GM06990 (cell line): Measurements from ENCODE around the gene SPRN.

ENCODE experiments used
- DNase-seq: peaks from one replicate; pipeline ENCODE4 v3.0.0-alpha.2; 2011; ENCODE audit not compliant: insufficient read length; ENCODE audit errors: extremely low read depth
- H3K27me3 ChIP-seq: replicated peaks from 2 replicates; pipeline ENCODE4 v1.6.0; 2011; ENCODE audit warnings: low read length; ENCODE audit not compliant: control insufficient read depth, insufficient read depth
- H3K36me3 ChIP-seq: 2 replicates; pipeline ENCODE4 v1.5.1; 2011; ENCODE audit warnings: low read length; ENCODE audit not compliant: control insufficient read depth, insufficient read depth
- H3K4me3 ChIP-seq: replicated peaks from 2 replicates; pipeline ENCODE4 v1.5.1; 2011; ENCODE audit warnings: low read depth, mild to moderate bottlenecking, control low read depth, low read length
- TF ChIP-seq, protein P1 (sequence below): IDR thresholded peaks from 2 replicates; pipeline ENCODE4 v1.5.1; 2011; ENCODE audit warnings: low read length, control low read depth, mild to moderate bottlenecking, inconsistent platforms; ENCODE audit not compliant: insufficient read depth, poor library complexity, severe bottlenecking

Gene SPRN

DNA sequence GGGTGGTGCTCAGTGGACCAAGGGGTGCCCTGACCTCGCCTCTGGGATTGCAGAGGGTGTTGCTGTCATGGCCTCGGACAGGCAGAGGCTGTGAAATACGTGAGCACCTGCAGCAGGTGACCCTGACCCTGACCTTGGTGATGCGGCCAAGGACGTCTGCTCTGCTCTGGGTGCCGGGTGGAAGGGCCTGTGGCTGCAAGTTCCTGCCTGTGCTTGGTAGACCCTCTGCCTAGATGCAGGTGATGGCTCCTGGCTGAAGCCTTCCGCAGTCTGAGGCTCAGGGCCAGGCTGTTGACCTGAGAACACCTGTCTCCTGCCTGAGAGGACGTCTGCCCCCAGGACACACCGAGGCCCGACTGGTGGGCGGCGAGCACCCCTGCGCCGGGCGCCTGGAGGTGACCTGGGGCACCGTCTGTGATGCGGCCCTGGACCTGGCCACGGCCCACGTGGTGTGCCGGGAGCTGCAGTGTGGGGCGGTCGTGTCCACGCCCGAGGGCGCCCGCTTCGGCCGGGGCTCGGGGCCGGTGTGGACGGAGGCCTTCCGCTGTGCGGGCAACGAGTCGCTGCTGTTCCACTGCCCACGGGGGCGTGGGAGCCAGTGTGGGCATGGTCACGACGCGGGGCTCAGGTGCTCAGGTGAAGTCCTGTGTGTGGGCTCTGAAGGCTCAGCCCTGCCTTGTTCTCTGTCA lies 33.7 kb upstream of the SPRN start:
- no peak overlapping the region for H3K4me3 ChIP-seq
- H3K27me3 ChIP-seq, result no peaks in the 10 kb centered on the region
- TF ChIP-seq, protein P1, sequence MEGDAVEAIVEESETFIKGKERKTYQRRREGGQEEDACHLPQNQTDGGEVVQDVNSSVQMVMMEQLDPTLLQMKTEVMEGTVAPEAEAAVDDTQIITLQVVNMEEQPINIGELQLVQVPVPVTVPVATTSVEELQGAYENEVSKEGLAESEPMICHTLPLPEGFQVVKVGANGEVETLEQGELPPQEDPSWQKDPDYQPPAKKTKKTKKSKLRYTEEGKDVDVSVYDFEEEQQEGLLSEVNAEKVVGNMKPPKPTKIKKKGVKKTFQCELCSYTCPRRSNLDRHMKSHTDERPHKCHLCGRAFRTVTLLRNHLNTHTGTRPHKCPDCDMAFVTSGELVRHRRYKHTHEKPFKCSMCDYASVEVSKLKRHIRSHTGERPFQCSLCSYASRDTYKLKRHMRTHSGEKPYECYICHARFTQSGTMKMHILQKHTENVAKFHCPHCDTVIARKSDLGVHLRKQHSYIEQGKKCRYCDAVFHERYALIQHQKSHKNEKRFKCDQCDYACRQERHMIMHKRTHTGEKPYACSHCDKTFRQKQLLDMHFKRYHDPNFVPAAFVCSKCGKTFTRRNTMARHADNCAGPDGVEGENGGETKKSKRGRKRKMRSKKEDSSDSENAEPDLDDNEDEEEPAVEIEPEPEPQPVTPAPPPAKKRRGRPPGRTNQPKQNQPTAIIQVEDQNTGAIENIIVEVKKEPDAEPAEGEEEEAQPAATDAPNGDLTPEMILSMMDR, result no peak
- no peak for DNase-seq
- H3K36me3 ChIP-seq, result no peaks in the 10 kb centered on the region

DNA sequence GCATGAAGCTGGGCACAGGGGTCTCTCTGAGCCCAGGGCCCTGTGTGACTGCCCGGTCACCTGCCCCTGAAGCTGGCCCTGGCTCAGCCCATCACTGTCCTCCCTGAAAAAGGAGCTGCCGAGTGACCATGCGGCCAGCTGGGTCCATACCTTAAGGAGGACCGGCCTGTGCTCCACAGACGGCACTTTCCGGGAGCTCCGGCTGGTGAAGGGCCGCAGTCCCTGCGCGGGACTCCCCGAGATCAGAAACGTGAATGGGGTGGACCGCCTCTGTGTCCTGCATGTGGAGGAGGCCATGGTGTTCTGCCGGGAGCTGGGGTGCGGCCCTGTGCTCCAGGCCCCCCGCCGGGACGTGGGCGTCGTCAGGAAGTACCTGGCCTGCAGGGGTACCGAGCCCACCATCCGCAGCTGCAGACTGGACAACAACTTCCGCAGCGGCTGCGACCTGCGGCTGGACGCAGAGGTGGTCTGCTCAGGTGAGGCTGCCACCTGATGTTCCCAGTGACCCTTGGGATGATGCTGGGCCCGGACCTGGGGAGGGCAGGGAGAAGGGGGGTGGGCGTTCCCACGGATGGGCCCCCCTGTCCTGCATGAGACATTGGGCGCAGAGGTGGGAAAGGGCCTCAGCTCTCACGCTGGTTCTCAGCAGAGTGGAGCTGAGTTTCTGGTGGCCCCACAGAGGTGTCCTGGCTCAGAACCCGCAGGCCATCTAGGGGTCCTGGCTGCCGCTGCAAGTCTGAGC lies 32.8 kb upstream of the SPRN start:
- no peak for DNase-seq
- TF ChIP-seq, protein P1, result no peak
- Histone ChIP-seq H3K36me3 (no peaks in the 10 kb centered on the region), H3K4me3 (no peak overlapping the region), H3K27me3 (no peaks in the 10 kb centered on the region)

DNA sequence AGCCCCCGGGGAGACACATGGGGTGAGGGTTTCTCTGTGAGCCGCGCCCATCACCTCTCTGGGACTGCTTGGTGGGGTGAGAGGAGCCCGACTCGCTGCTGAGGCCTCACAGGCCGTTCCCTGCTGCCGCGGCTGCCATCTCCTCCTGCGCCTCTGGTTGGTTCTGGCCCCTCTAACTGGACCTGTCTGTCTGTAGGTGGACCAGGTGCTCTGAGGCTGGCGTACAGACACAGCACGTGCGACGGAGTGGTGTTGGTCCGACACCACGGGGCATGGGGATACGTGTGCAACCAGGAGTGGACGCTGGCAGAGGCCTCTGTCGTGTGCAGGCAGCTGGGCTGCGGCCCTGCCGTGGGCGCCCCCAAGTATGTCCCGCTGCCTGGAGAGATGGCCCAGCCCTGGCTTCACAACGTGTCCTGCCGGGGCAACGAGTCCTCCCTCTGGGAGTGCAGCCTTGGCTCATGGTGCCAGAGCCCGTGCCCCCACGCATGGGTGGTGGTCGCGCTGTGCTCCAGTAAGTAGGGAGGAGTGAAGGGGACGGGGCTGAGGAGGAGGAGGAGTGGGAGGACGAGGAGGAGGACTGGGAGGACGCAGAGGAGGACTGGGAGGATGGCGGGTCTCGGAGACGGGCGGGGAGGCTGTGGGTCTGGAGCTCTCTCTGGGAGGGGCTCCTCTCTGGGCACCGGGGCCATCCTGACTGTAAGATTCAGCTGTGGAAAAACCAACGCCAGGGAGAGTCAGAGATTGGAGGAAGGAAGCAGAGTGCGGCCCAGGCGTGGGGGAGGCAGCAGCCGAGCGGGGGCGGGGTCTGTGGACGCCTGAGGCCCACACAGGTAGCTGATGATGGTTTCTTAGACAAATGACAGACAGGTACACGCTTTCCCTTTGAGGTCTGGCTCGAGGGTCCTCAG lies 31.9 kb upstream of the SPRN start:
- TF ChIP-seq, protein P1, result no peak
- Histone ChIP-seq H3K4me3 (no peak overlapping the region), H3K36me3 (no peaks in the 10 kb centered on the region), H3K27me3 (no peaks in the 10 kb centered on the region)
- DNase-seq, result no peak

DNA sequence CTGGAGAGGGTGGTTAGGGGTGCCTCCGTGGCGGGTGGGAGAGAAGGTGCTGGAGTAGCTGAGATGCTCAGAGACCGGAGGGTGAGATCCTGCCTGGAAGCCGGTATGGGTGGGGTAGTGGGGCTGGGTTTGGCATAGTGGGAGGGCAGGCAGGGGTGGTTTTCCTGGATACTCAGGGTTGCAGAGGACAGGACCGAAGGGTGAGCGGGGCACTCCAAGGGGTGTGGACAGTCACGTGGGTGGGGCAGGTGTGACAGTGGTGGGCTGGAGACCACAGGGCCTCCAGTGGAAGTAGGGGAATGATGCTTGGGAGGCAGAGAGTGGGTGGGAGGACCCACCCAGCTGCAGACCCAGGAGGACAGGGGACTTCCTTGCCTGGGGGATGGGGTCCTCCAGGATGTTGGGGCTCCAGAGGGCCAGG lies 31.2 kb upstream of the SPRN start:
- no peak overlapping the region for H3K4me3 ChIP-seq
- TF ChIP-seq, protein P1, result no peak

DNA sequence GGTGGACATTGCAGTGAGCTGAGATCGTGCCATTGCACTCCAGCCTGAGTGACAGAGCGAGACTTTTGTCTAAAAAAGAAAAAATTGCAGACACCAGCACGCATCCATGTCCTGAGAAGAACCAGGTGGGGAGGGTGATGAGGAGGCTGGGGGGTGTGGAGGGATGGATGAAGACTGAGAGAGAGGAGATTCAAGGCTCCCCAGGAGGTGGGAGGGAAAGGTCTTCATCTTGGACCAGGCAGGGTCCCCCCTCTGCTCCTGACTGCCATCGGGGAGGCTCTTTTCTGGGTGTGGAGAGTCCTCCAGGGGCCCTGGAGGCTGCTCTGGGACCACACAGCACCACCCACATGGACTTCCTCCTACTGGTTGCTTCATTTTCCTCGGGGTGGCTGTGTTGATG lies 30.8 kb upstream of the SPRN start:
- no peak for DNase-seq
- TF ChIP-seq, protein P1, result no peak
- no peak overlapping the region for H3K4me3 ChIP-seq
- H3K36me3 ChIP-seq, result no peaks in the 10 kb centered on the region
- no peaks in the 10 kb centered on the region for H3K27me3 ChIP-seq

More for the DNA sequence above, 31.2 kb upstream of the SPRN start:
- H3K27me3 ChIP-seq, result no peaks in the 10 kb centered on the region
- no peaks in the 10 kb centered on the region for H3K36me3 ChIP-seq
- DNase-seq, result no peak
